NCI-H187 treated with DMSO at 0.1 percent for 48 hours (cell line): ENCODE results near the gene OR9Q1.
"Not testable (repeated sequence)": the region's sequence is repeated elsewhere in the genome, so short reads cannot be mapped to it uniquely, and the experiment has no call there.

Experiments
- DNase-seq: peaks from one replicate; lab custom pipeline; 2025; lab: John Stamatoyannopoulos, UW

Gene OR9Q1, protein sequence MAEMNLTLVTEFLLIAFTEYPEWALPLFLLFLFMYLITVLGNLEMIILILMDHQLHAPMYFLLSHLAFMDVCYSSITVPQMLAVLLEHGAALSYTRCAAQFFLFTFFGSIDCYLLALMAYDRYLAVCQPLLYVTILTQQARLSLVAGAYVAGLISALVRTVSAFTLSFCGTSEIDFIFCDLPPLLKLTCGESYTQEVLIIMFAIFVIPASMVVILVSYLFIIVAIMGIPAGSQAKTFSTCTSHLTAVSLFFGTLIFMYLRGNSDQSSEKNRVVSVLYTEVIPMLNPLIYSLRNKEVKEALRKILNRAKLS

DNA sequence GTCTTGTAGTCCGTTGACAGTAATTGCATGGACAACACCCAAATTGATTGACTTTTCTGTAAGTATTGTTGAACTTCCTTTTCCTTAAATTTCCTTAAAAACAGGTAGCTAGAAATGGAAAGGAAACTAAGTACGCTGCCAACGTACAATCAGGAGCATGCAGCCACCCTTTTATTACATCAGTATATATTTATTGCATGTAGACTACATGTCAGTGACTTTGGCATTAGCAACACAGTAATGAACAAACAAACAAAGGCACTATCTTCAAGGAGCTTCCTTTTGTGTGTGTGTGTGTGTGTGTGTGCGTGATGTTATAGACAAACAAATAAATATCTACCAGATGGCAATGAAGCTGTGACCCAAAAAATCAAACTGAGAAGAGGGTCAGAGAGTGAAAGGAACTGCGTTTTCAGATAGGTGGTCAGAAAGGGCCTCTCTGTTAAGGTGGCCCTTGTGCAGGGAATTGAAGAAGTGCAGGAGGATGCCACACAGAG, at the start of gene OR9Q1:
TSS of gene OR9Q1 (plus strand) at position 447 of the 497 bp plus-strand sequence. CDS start 155,564 bp downstream, outside the sequence.
- no peak for DNase-seq

DNA sequence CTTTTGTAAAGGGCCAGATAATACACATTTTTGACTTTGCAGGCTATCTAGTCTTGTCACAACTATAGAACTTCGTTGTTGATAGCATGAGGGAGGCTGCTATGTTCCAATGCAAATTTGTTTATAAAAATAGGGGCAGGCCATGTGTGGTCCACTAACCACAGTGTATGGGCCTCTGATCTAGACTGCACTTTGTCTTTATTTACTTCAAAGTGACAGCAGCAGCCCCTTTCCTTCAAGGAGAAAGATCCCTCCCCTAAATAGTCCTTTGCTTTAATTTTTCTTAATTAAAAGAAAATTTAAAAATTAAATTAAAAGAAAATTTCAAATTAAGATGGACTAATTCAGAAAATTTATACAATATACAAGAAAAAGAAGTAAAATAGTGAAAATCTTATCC, 49.5 kb upstream of the OR9Q1 start:
- no peak for DNase-seq

DNA sequence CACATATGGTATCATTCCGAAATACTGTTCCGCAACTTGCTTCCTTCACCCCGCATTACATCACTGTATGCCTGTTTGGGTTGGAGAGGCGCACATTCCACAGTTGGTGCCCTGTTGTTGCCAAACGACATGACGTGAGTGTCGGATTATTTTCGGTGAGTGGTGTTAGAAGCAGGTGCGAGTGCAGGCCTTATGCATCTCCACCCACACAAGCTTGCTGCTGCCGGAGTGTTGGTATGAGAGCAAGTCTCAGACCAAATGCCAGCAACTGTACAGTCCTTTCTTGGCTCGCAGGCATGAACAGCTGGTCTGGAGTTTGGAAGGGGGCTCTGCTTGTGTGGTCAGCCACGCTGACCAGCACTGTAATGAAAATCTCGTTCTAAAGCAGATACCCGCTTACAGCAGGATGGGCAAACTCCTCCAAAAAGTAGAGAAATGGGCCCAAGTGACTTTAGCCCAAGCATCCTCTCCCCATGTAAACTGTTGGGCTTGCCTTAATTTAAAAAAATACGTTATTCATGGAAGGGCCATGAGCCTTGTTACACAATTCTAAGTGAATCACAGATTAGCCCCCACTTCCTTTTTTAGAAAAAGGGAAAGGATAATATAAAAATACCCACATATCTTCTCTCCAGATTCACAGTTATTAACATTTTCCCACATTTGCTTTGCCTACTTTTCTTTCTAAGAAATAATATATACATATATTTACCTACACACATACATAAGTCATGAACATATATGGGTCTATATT, 48.7 kb upstream of the OR9Q1 start:
- DNase-seq, result no peak

DNA sequence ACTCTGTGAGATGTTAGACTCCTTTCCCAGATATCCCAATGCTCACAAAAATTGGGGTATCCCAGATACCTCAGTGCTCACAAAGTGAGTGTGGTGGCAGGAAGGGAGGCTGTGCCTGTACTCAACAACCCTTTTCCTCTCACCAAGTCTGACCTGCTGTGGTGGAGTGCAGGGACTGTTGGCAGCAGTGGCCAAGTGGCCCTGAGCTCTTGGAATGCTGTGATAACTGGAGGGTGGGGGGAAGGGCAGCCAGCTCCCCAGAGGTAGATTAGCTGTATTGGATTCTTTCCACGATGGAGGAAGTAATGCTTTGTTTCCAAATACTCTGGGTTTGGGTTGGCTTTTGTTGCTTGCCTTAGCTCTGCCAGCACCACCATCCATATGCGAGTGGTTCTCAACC, 46.0 kb upstream of the OR9Q1 start:
- no peak for DNase-seq

DNA sequence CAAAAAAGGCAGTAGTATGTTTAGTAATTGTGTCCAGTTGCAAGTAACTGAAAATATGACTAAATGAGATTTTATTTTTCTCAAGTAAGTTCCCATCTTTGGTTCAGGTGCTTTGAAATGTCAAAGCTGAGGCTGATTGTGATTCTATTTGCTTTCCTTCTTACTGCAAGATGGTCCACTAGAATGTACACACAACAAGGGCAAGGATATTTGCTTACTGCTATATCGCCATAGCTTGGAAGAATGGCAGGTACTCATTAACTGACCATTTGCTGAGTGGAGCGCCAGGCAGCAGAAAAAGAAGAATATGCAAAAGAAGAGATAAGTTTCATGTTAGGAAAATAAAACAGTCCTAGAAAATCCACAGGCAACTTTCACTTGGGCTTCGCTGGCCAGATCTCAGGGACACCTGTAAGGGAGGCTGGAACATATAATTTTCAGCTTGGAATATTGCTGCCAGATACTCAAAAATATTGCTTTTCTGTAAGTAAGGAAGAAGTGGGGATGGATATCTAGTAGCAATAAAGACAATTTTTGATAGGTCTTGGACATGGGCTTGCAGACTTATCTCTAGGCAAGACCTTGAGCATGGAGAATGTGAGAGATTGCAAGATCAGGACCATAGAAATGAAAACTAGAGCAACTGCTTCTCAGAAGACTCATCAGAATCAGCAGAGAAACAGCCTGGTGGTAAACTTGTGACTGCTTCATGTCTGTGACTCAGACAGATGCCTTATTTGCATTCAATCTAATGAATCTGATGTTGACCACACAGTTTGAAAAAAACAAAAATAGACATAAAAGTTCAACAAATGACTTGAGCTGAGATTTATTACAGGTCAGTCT, 44.8 kb upstream of the OR9Q1 start:
- DNase-seq, result no peak

DNA sequence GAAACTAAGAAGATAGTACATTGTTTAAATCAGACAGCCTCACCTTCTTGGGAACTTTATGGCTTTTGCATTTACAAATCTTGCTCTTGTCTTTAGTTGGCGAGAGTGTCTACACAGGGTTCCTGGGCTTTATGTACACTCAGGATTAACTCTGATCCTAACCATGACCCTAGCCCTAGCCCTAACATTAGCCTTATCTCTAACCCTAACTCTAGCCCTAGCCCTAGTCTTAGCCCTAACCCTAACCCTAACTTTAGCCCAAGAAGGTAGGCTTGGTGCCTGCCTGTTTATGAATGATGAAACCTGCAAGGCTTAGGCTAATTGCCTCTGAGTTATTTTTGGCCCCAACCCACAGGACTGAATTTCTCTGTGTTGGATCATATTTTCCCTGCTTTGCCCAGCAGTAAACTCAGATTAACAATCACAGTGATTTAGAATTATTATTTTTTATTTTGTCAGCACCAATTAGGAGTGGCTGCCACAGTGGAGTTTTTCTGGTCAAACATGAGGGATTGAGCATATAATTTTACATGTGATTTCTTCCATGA, 44.1 kb upstream of the OR9Q1 start:
- DNase-seq, result no peak

DNA sequence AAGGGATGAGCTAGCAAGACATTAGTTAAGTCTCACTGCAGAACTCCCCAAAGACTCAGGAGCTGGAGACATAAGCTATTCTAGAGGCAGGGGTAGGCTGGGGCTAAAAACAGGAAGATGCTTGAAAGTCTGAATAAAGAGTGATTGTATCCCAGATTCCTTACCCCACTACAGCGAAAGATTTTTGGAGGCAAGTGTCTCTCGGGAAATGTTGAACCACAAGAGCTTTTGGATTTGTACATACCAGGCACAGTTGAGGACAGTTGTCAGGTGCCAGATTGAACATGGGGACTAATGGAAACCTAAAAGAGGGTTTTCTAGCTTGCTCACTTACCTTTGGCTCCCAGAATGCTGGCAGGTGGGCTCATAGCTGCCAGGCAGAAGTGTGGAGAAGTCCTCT, 43.5 kb upstream of the OR9Q1 start:
- no peak for DNase-seq

DNA sequence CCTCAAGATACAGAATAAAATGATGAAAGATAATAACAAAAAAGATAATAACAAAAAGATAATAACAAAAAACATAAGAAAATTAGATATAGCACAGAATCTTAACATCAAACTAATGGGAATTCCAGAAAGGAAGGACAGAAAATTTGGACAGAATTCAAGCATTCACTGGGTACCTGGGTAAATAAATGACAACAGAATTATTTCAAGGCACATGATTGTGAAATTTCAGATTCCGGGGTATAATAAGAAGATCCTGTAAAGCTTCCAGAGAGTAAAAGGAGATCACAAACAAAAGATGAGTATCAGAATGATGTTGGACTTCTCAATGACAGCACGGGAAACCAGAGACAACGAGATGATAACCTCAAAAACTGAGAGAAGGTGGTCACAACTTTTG, 42.1 kb upstream of the OR9Q1 start:
- DNase-seq, result no peak

DNA sequence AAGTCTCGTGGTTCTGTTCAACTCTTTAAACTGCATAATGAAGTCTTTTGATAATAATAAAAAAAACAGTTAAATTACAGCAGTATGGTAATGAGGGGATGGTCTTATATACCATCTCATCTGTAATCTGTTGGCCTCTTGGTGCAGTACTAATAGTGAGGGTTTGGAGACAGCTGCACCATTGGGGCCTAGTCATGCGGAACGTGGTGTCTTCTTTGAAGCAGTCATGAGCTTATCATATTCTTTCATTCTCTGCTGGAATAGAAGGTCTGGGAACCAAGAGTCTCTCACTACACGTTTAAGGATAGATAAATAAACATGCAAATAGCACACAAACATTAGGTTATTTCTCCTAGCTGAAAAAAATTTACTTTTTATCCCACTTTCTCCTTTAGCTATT, 40.9 kb upstream of the OR9Q1 start:
- peak; percentile 5 for DNase-seq

DNA sequence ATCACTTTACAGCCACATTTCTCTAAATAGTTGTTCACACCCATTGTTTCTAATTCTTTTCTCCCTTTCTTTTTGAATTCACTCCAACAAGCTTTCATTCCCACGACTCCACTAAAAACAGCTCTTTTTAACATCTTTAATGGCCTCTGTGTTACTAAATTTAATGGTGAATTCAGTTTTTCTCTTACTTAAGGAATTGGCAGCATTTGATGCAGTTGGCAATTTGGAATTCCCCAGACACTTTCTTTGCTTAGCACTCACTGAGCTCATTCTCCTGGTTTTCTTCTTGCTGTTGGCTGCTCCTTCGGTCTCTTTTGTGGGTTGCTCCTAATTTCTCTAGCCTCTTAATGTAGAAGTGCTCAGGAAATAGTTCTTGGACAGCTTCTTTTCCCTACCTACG, 40.5 kb upstream of the OR9Q1 start:
- no peak for DNase-seq

DNA sequence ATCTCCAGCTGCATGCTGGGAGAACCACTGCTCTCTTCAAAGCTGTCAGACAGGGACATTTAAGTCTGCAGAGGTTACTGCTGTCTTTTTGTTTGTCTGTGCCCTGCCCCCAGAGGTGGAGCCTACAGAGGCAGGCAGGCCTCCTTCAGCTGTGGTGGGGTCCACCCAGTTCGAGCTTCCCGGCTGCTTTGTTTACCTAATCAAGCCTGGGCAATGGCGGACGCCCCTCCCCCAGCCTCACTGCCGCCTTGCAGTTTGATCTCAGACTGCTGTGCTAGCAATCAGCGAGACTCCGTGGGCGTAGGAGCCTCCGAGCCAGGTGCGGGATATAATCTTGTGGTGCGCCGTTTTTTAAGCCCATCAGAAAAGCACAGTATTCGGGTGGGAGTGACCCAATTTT, 24.2 kb upstream of the OR9Q1 start:
- not testable (repeated sequence) for DNase-seq

DNA sequence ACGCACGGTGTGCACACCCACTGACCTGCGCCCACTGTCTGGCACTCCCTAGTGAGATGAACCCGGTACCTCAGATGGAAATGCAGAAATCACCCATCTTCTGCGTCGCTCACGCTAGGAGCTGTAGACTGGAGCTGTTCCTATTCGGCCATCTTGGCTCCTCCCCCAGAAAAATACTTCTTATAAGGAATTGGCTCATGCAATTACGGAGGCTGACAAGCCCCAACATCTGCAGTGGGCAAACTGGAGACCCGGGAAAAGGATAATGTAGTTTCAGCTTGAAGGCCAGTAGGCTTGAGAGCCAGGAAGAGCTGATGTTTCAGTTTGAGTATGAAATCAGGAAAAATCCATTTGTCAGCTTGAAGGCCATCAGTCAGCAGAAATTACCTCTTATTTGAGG, 23.7 kb upstream of the OR9Q1 start:
- DNase-seq, result not testable (repeated sequence)

DNA sequence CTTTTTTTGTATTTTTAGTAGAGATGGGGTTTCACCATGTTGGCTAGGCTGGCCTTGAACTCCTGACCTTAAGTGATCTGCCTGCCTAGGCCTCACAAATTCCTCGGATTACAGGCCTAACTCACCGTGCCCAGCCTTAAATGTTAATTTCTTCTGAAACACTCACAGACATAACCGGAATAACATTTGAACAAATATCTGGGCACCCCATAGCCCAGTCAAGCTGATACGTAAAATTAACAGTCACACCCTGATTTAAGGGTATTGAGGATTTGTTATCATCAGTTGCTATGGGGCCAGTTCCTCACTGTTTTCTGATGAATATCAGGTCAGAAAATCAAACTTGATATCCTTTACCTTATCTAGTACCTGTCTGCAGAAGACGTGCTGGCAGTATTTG, 23.0 kb upstream of the OR9Q1 start:
- DNase-seq, result no peak

DNA sequence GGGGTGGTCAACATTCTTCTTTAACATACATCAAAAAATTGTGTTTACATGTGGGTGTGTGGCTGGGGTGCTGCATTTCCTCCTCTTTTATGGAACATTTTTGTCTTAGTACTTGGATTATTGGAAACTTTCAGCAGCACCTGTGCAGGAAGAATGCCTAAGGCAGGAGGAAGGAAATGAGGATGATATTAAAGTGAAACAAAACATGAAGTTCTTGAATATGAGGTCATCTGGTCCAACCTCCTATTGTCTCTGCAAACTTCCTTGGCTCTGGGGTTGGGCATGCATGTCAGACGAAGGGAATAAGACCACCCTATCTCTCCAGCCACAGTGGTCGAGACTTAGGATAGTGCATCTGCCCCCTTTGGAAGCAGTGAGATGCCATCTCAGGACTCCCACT, 20.6 kb upstream of the OR9Q1 start:
- DNase-seq, result no peak

DNA sequence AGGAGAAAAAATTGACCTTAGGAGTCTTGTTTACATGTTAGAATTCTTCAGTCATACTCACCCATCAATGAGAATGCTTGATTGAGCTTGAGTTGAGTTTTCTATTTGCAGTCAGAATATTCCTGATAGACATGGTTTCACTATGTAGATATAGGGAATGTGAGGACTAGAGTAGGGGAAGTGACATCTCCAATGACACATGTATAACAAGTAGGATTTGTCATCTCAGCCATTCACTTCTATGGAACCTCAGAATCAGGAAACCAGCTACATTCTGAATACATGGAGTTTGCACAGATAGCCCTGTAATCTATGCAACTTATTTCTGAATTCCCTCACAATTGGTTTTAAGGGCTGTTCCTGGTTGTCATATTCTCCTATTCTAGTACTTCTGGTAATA, 20.1 kb upstream of the OR9Q1 start:
- DNase-seq, result no peak

DNA sequence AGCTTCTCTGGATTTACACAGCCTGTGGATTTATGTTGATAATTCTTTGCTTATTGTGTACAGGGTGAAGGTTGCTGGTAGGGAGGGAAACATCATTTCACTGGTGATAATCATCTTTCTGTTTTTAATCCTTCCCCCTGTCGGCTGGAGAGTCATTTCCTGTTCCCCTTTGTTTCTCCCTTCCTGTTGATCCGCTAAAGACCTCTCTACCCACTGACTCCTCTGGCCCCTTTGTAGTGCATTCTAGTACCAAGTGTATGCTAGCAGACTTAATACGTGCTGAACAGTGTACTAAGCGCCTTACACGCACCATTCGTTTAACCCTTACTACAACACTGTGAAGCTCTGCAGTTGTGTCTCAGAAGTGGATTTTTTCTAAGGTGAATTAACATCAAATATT, 19.0 kb upstream of the OR9Q1 start:
- DNase-seq, result no peak

DNA sequence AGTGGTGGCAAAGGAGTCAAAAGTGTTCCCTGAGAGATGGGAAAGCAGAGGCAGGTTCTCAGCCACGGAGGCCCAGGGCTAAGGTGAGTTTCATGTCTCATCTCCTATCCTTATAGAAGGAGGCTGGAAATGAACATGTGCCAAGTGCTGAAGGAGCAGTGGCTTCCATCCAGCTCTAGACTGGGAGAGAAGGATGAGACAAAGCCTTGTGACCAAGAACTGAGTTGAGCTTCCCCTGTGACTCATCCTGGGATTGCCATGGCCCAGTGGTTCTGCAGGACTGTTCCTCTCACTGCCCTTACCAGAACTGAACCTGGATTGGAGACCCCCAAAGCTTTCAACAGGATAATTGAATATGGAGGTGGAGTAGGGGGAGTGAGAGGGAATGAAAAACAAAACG, 16.7 kb upstream of the OR9Q1 start:
- no peak for DNase-seq

DNA sequence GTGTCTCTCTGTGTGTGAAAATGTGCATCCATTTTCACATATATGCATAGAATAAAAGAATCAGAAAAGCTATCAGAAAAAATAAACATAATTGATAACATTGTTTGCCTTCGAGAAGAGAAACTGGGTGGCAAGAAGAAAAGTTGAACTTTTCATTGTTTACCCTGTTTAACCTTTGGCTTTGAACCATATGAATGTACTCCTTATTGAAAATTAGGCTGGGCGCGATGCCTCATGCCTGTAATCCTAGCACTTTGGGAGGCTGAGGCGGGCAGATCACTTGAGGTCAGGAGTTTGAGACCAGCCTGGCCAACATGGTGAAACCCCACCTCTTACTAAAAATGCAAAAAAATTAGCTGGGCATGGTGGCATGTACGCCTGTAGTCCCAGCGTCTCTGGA, 11.9 kb upstream of the OR9Q1 start:
- DNase-seq, result no peak

DNA sequence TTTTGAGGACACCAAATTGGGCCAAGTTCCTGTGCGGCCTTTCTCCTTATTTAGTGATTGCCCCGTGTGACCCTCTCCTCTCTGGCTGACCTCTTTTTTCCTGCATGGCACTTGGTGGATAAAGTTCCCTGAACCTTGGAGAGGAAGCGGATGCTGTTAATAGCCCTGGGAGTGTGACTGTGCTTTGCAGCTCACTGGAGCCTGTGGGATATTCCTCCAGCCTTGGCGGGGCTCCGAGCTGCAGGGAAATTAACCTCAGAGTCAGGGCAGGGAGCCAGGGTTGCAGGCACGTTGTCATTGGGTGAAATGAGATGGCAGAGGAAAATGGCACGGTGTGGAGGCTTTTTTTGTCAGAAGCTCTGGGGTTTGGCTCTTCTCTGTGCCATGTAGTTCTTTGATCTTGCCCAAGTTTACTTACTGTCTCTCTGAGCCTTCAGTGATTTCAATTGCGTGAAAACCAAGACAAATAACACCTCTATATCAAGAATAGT, 965 bp downstream of the OR9Q1 start:
- DNase-seq, result no peak

DNA sequence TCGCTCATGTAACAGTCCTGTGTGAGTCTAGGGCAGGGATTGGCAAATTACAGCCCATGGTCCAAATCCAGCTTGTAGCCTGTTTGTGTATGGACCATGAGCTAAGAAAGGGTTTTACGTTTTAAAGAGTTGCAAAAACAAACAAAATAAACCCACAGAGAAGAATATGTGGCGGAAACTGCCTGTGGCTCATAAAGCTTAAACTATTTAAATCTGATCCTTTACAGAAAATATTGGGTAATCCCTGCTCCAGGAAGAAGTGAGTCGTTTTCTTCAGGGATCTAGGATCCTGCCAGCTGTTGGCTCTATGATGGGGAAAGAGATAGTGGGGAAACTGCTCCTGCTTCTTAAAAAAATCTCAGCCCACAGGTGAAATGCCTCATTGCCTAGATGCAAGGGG, 3.7 kb downstream of the OR9Q1 start:
- DNase-seq, result no peak

DNA sequence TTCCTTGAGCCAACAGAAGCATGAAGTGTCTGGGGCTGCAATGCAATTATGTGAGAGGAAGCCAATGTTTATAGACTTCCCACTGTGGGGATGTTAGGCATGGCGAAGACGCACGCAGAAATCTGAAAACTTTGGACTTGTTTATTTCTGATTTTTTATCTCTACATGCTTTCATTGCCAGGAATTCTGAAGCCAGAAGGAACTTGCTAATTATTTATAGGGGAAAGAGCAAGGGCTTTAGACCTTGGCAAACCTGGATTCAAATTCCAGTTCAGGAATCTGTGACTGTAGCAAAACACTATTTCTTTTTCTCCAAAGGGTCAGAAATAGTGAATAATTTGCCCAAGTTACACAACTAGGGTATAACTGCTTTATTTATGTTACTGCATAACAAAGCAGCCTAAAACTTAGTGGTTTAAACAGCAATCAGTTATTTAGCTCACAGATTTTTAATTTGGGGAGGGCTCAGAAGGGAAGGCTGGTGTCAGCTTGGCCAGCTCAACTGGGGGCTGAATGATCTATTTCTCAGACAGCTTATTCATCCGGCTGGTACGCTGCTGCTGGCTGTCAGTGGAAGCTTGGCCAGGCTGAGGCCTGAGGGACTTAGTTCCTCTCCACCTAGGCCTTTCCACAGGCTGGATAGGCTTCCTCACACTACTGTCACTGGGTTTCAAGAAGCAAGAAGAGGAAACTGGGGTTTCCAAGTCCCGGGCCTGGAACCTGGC, 5.2 kb downstream of the OR9Q1 start:
- no peak for DNase-seq
